Mesodermal cell (in vitro differentiated cells): ENCODE data around the gene KLHL29.

Experiments used
- H3K27ac ChIP-seq: 2 replicates; pipeline ENCODE4 v1.7.0; 2013; ENCODE audit warnings: mild to moderate bottlenecking, low read depth, low read length, moderate library complexity; ENCODE audit not compliant: severe bottlenecking
- H3K36me3 ChIP-seq: 2 replicates; pipeline ENCODE4 v1.7.1; 2013; ENCODE audit warnings: mild to moderate bottlenecking, low read length, moderate library complexity; ENCODE audit not compliant: control insufficient read depth, insufficient read depth
- H3K4me1 ChIP-seq: one replicate; pipeline ENCODE4 v1.7.1; 2013; ENCODE audit warnings: mild to moderate bottlenecking, low read length; ENCODE audit not compliant: insufficient read depth, control insufficient read depth, poor library complexity, severe bottlenecking
- H3K4me3 ChIP-seq: 2 replicates; pipeline ENCODE4 v1.7.0; 2013; ENCODE audit warnings: low read length, control low read depth, mild to moderate bottlenecking; ENCODE audit not compliant: insufficient read depth, poor library complexity, severe bottlenecking; ENCODE audit errors: extremely low read depth
- H3K9me3 ChIP-seq: 2 replicates; pipeline ENCODE4 v1.7.1; 2013; ENCODE audit warnings: mild to moderate bottlenecking, low read length, moderate library complexity; ENCODE audit not compliant: control insufficient read depth
- WGBS, 2 experiments: methylation state at CpG; one replicate each; pipeline ENCODE4 v1.1.5; 2013; ENCODE audit warnings: missing lambda C conversion rate in 2 of 2; ENCODE audit not compliant: insufficient coverage in 2 of 2; 5-methylcytosine and 5-hydroxymethylcytosine counted together

KLHL29 gene

GRCh38 chr2:23503682-23504081 lies 118.7 kb downstream of the KLHL29 start:
- 63 to 69% methylated on average over 7 of the region's 7 CpGs for WGBS, 2 experiments
- H3K27ac ChIP-seq: peak overlapping the region; percentile 66
- H3K9me3 ChIP-seq: no peaks in the 10 kb centered on the region
- H3K4me1 ChIP-seq: peaks cover 16% of the 10 kb centered on the region
- no peak overlapping the region for H3K4me3 ChIP-seq
- no peaks in the 10 kb centered on the region for H3K36me3 ChIP-seq

- H3K4me1 ChIP-seq: peaks cover 11% of the 10 kb centered on the region
- H3K4me3 ChIP-seq: no peak overlapping the region
- H3K9me3 ChIP-seq: no peaks in the 10 kb centered on the region
- no peak overlapping the region for H3K27ac ChIP-seq
- WGBS, 2 experiments: 76 to 92% methylated on average over 7 to 8 of the region's 8 CpGs
- no peaks in the 10 kb centered on the region for H3K36me3 ChIP-seq
Measured at GRCh38 chr2:23504591-23504990, 119.6 kb downstream of the KLHL29 start.

GRCh38 chr2:23505218-23505983 lies 120.4 kb downstream of the KLHL29 start:
- WGBS, 2 experiments: 76 to 86% methylated on average over 8 to 9 of the region's 9 CpGs
- no peaks in the 10 kb centered on the region for H3K36me3 ChIP-seq
- no peak overlapping the region for H3K4me3 ChIP-seq
- H3K27ac ChIP-seq: no peak overlapping the region
- peaks cover 11% of the 10 kb centered on the region for H3K4me1 ChIP-seq
- no peaks in the 10 kb centered on the region for H3K9me3 ChIP-seq

GRCh38 chr2:23505984-23506380 lies 121.0 kb downstream of the KLHL29 start:
- Histone ChIP-seq H3K36me3 (no peaks in the 10 kb centered on the region), H3K4me1 (peaks cover 11% of the 10 kb centered on the region), H3K4me3 (no peak overlapping the region), H3K9me3 (no peaks in the 10 kb centered on the region), H3K27ac (no peak overlapping the region)
- WGBS, 2 experiments: 95 to 96% methylated on average over 9 of the region's 10 CpGs

GRCh38 chr2:23506531-23507266 lies 121.7 kb downstream of the KLHL29 start:
- no peaks in the 10 kb centered on the region for H3K36me3 ChIP-seq
- H3K4me3 ChIP-seq: no peak overlapping the region
- H3K27ac ChIP-seq: no peak overlapping the region
- 86 to 93% methylated on average over 6 to 8 of the region's 9 CpGs for WGBS, 2 experiments
- peaks cover 11% of the 10 kb centered on the region for H3K4me1 ChIP-seq
- H3K9me3 ChIP-seq: no peaks in the 10 kb centered on the region

- WGBS, 2 experiments: 89 to 91% methylated on average over 14 to 15 of the region's 15 CpGs
- no peak overlapping the region for H3K4me3 ChIP-seq
- no peaks in the 10 kb centered on the region for H3K9me3 ChIP-seq
- no peak overlapping the region for H3K27ac ChIP-seq
- H3K36me3 ChIP-seq: no peaks in the 10 kb centered on the region
- peaks cover 11% of the 10 kb centered on the region for H3K4me1 ChIP-seq
Measured at GRCh38 chr2:23507267-23508065, 122.5 kb downstream of the KLHL29 start.

GRCh38 chr2:23508066-23508390 lies 123.0 kb downstream of the KLHL29 start:
- peaks cover 10% of the 10 kb centered on the region for H3K4me1 ChIP-seq
- WGBS, 2 experiments: 70 to 86% methylated on average over 2 to 3 of the region's 3 CpGs
- no peak overlapping the region for H3K4me3 ChIP-seq
- no peak overlapping the region for H3K27ac ChIP-seq
- no peaks in the 10 kb centered on the region for H3K36me3 ChIP-seq
- H3K9me3 ChIP-seq: no peaks in the 10 kb centered on the region

- H3K9me3 ChIP-seq: no peaks in the 10 kb centered on the region
- no peak overlapping the region for H3K27ac ChIP-seq
- 100% methylated on average over 1 to 3 of the region's 6 CpGs for WGBS, 2 experiments
- no peaks in the 10 kb centered on the region for H3K36me3 ChIP-seq
- H3K4me1 ChIP-seq: no peaks in the 10 kb centered on the region
- no peak overlapping the region for H3K4me3 ChIP-seq
Measured at GRCh38 chr2:23509103-23509502, 124.1 kb downstream of the KLHL29 start.

- 75 to 90% methylated on average over 3 to 4 of the region's 9 CpGs for WGBS, 2 experiments
- H3K9me3 ChIP-seq: no peaks in the 10 kb centered on the region
- no peaks in the 10 kb centered on the region for H3K4me1 ChIP-seq
- H3K36me3 ChIP-seq: no peaks in the 10 kb centered on the region
- H3K27ac ChIP-seq: no peak overlapping the region
- no peak overlapping the region for H3K4me3 ChIP-seq
Measured at GRCh38 chr2:23509596-23510292, 124.8 kb downstream of the KLHL29 start.

GRCh38 chr2:23510471-23510870 lies 125.5 kb downstream of the KLHL29 start:
- Histone ChIP-seq H3K4me1 (no peaks in the 10 kb centered on the region), H3K4me3 (no peak overlapping the region), H3K9me3 (no peaks in the 10 kb centered on the region), H3K36me3 (no peaks in the 10 kb centered on the region), H3K27ac (no peak overlapping the region)
- 89% methylated on average over 3 to 5 of the region's 5 CpGs for WGBS, 2 experiments
